NCI-H2107 treated with DMSO at 0.1 percent for 48 hours (cell line): ENCODE data around the gene ARFGAP1.

Experiments
- DNase-seq: peaks from one replicate; lab custom pipeline; 2025; ENCODE audit not compliant: unreplicated experiment; lab: John Stamatoyannopoulos, UW

Gene ARFGAP1

DNA sequence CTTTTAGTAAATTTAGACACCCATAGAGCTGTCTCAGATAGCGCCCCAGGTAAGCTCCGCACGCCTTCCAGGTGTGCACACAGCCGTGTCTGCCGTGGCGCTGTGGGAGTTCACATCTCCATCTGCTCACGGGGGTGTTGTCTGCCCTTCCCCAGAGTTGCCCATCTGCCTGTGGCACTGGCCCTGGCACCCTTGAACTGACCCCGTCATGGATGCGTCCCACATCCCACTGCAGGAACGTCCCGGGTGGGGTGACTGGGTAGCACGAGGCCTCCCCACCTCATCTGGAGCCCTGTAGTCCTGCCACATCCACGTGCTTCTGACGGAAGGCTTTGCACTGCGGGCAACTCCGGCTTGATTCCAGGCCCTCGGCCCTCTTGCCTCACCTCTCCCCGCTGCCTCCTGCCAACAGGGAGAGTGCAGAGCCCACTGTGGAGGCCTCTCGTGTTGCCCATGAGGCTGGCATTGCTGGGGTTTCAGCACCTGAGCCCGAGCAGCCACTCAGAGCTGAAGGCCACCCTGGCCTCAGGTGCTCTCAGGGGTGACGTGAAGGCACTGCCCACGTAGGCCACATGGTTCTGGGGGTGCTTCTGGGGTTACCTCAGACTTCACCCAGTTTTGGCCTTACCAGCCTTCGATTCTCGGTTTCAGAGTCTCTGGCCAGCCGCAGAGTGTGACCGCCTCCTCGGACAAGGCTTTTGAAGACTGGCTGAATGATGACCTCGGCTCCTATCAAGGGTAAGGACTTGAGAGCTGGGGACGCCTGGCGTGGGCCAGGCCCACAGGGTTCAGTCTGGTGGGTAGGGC, 5.1 kb downstream of the ARFGAP1 start:
- DNase-seq, result no peak

DNA sequence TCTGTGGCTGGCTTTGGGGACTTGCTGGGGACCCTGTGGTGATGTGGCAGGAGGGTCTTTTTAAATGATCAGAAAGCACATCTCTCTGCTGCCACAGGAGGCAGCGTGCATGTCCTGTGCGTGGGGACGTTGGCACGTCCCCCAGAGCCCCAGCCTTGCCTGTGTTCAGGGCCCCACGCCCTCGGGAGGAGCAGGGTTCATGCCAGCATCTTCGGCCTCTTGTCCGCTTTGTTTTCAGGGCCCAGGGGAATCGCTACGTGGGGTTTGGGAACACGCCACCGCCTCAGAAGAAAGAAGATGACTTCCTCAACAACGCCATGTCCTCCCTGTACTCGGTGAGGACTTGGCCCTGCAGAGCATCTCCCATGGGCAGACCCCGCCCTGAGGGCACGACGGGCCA, 6.0 kb downstream of the ARFGAP1 start:
- DNase-seq, result no peak

DNA sequence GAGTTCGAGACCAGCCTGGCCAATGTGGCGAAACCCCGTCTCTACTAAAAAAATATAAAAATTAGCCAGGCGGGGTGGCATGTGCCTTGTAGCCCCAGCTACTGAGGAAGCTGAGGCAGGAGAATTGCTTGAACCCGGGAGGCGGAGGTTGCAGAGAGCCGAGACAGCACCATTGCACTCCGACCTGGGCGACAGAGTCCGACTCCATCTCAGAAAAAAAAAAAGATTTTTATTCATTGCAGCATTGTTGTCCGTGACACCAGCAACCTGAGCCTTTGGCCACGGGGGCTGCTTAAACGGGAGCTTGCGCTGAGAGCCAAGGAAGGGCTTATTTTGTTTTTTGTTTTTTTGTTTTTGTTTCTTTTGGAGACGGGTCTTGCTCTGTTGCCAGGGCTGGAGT, 7.3 kb downstream of the ARFGAP1 start:
- no peak for DNase-seq

DNA sequence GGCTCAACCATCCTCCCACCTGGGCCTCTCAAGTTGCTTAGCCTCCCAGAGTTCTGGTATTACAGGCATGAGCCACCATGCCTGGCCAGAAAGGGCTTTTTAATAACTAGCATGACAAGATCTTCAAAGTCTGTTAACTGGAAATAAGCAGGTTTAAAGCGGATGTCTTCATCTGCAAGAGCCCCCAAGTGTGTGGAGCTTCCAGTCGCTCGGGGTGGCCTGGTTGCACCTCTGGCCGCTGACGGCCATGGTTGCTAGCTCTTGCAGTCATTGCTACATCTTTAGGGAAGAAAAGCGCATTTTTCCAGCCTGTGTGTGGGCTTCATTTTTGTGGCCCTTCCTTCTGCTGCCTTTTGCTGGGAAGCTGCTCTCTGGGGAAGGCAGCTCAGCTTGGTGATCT, 7.8 kb downstream of the ARFGAP1 start:
- DNase-seq, result no peak

DNA sequence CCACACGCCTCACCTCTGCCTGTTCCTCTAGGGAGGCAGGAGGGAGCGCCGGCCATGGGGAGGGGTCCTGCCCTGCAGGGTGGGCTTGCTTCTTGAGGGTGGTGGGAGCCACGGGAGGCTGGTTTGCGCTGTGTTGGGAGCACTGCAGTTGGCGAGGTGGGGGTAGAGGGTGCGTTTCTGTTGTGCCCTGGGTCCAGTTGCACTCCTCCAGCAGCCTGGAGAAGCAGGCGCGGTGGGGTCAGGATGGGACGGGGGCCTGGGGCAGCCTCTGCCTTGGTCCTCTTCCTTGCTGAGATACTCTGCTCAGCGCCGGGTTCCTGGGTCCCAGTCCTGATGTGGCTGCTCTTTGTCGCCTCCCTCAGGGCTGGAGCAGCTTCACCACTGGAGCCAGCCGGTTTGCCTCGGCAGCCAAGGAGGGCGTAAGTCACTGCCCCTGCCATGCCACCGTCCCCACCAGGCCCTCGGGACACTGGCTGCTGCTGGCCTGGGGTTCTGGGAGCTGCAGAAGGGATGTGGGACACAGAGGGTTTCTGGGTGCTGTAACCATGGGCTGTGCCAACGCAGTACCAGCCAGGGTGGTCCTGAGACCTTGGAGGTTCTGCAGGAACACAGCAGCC, 8.4 kb downstream of the ARFGAP1 start:
- DNase-seq, result no peak

DNA sequence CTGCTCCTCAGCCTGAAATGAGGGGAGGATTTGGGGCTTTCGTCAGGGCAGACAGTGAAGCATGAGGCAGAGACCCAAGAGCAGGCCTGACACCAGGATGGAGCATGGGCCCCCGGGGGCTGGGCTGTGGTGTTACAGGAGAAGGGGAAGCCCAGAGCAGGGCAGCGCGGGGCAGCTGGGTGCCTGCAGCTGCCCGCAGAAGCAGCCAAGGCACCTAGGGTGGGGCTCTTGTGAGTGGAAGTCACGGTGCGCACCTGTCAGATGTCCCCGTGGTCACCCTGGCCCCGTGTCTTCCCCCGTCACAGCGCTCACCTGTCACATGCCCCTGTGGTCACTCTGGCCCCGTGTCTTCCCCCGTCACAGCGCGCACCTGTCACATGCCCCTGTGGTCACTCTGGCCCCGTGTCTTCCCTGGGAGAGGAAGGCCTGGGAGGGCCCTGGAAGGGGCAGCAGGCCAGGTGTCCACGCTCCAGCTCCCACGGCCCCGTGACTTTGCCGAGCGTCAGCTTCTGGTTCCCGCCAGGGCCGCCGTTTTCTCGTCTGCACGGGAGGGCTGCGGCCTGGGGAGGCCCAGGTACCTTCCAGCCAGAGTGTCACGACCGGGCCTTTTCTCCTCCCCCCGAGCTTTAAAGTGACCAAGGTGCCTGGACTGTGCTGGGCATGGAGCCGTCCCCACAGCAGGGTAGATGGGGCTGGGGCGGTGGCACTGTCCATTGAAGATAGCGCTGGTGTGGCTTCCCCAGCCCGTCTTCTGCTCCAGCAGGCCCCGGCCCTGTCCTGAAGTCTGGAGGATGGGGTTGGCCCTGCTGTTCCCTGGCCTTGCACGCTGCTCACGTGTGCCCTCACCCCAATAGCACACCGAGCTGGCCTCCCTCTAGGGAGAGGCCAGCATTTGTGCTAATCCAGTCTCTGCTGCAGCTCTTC, 9.4 kb downstream of the ARFGAP1 start:
- no peak for DNase-seq

DNA sequence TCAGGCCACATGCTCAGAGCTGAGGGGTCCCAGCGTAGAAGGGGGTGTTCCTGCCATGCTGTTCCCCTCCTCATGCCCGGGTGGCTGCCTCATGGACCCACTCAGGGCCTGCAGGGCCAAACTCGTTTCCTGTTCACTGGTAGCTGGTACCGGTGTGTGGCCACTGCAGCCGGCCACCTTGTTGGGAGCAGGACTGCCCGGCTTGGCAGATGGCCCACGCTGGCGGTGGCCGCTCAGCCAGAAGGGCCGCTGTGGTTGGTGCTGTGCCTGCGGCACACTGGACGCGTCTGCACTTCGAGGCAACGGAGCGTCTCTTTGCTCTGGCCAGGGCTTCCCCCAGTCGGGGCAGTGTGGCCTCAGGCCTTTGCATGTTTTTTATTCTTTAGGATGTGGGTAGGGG, 10.3 kb downstream of the ARFGAP1 start:
- DNase-seq, result no peak

DNA sequence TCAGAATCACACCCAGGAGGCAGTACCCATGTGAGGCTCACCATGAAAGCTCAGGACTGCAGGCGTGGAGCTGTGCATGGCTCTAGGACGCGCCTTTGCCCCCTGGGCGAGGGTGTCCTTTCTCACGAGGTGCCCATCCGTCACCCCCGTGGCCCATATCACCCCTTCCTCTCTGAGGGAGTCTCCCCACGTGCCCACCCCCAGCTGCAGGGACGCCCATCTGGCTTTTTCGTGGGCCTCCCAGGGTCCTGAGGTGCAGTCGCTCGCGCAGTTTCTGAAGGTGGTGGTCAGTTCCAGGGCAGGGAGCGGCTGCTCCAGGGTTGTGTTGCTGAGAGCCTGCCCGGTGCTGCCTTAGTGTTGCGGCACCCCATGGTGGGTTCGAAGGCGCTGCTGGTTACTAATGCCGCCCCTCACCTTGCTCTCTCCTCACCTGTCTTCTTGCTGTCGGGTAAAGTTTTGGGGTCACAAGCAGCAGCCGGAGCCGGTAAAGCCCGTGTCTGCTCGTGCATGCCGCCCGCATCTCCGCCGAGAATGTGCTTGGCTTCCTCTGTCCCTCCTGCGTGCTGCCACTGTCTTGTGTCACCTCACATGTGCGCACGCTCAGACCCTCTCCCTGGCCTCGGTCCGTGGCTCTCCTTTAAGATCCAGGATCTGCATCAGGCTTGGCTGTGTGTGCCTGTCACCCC, 10.9 kb downstream of the ARFGAP1 start:
- DNase-seq, result no peak

DNA sequence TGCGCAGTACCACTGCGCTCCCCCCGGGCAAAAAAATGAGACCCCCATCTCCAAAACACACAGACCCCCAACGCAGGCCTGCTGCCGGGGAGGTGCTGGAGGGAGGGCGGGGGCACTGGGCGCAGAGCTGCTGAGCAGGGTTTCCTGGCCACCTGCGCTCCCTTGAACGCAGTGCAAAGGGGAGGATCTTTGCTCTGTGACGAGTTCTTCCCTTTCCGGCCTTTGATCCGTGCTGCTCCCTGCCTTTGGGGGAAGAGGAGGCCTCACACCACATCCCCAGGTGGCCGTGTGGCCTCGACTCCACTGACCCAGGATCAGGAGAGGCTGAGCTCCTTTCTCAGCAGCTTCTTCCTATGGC, 11.4 kb downstream of the ARFGAP1 start:
- no peak for DNase-seq

DNA sequence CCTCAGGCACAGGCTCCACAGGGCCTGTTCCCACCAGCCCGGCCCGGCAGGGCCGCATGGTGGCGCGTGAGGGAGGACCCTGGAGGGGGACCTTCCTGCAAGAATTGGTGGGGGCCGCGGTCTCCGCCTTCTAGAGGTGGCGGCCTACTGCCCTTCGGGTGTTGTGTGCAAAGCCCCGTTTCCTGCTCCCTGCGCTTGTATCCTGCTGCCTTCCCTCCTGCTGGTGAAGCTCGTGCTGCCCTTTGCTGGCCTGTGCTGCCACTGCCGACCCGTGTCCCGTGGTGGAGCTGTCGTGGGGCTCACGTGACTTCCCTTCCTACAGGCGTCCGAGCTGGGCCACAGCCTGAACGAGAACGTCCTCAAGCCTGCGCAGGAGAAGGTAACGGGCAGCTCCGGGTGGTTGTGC, 11.9 kb downstream of the ARFGAP1 start:
- no peak for DNase-seq

DNA sequence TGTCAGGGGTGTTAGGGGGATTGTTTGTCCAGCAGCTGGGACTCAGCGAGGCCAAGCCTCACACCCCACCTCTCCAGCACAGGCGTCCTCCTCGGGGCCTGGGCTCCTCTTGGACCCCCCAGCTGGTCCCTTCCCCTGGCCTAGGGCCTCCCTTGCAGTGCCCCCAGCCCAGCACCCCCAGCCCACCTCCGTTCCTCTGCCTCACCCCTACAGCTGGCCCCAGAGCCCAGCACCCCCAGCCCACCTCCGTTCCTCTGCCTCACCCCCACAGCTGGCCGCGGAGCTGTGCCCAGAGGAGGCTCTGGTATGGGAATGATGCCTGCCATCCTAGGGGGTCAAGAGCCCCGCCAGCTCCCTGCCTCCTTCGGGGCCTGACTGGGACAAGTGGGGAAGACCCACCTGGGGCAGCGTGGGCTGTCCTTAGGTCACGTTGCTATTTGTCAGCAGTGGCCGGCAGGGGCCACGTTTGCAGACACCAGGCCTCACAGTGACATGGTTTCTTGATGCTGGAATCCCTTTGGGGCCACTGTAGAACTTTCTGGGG, 12.4 kb downstream of the ARFGAP1 start:
- no peak for DNase-seq

DNA sequence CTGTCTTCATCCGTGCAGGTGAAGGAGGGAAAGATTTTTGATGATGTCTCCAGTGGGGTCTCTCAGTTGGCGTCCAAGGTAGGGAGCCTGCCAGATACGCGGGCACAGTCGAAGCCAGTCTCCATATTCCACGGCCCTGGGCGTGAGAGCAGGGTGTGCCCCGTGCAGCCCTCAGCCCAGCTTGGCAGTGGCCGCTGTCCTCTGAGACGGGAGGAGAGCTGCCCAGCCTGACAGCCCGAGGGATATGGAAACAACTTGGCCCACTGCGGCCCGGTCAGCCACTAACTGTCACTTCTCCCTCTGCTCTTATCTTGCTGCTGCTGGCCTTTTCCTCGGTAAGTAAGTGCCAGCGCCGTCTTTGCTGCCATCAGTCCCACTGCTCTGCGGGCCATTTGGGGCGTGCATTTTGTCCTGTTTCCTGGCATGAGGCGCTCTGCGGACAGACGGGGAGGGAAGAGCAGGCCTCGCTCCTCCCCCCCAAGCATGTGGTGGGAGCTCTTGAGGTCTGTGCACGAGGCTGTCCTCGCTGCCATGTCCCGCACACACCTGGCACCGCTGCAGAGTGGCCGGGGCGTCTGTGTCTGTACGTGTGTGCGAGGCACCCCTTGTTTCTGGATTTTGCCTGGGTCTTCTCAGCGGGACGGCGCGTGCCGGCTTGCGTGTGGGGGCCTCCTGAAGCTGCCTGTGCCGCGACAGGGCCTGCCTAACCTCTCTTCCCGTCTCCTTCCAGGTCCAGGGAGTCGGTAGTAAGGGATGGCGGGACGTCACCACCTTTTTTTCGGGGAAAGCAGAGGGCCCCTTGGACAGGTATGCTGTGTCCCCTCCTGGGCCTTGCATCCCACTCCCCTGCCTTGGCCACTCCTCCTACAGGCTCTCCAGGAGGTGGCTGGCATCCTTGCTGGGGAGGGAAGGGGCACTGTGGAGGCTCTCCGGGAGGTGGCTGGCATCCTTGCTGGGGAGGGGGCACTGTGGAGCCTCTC, 13.3 kb downstream of the ARFGAP1 start:
- no peak for DNase-seq

DNA sequence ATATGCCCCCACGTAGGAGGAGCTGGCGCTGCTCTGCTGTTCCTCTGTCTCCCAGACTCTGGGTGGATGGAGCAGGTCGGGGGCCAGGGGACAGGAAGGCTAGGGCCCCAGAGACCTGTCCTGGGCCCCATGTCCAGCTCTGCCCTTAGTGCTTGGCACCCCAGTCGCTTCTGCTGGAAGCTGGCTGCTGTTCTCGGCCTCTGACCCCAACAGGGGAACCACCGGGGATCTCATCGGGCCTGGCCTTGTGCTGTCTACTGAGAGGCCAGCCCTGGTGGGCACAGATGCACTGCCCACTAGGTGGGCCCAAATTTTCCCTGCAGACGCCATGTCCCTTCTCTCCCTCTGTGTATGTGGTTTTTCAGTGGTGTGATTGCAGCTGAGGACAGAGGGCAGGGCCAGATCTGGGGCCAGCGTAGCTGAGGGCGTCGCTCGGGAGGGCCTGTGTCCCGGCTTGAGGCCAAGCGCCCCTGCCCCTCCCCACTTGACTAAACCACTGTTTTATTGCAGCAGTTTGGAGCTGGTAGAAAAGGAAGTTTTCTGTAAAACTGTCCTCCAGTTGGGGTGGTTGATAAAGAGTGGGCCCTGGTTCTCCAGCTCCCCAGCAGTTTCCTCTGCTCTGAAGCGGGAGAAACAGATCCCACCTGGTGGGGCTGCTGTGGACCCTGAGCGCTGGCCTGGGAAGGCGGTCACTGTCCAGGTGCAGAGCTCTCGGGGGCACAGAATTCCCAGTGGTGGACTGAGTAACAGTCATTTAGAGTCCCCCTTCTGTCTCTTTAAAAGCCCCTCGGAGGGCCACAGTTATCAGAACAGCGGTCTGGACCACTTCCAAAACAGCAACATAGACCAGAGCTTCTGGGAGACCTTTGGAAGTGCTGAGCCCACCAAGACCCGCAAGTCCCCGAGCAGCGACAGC, 14.4 kb downstream of the ARFGAP1 start:
- DNase-seq, result no peak

DNA sequence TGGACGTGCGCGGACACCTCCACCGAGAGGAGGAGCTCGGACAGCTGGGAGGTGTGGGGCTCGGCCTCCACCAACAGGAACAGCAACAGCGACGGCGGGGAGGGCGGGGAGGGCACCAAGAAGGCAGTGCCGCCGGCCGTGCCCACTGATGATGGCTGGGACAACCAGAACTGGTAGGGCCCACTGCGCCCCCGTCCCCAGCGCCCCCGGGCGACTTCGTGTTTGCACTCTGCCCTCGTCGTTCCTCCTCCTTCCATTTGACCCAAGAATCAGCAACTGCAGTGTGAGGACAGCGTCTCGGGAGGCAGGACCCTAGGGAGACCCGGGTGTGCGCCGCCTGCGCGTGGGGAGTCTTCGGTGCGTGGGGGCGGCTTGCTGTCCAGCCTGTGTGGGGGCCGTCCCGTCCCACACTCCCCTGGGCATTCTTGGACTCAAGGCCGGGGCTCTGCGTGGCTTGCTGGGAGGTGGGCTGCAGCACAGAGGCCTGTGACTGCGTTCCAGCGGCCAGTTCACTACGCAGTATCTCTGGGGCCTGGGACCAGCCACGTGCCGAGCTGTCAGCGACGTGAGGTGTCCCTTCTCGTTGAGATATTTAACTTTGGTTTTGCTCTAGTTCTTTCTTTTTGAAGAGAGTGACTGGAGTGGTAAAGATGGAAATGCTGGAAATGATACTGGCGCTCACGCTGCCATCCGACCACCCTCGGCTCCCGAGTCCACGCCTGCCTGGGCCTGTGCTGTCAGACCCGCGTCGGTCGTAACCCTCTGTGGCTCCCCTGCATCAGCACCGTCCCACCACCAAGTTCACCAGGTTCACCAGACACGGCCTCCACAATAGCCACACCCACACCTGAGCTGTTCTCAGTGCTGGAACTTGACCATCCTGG, 15.3 kb downstream of the ARFGAP1 start:
- DNase-seq, result no peak

DNA sequence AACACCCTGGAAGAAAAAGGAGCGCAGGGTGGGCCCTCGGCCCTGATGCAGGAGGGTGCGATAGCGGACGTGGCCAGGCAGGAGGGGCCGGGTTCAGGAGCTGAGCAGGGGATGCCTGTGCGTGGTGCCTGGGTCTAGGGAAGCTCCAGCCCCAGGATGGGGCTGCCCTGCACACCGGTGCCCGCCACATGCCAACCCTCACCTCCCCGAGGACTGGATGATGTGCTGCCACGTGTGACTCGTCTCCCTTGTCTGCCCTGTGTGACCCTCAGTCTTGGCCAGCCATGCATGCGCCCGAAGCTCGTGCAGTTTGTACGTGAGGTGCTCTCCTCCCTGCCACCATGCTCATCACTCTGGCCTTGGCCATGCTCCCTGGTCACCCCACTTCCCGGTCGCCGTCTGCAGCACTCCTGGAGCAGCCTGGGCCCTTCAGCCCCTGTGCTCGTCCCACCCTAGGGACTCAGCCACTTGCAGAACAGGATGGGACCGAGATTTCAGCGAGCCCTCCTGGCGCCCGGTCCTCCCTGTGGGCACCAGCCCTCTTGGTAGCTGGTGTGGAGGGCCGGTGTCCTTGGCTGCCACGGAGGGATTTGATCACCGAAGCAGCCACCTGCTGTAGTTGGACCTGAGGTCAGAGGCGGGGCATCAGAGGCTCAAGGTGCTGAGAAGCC, 16.1 kb downstream of the ARFGAP1 start:
- DNase-seq, result no peak

DNA sequence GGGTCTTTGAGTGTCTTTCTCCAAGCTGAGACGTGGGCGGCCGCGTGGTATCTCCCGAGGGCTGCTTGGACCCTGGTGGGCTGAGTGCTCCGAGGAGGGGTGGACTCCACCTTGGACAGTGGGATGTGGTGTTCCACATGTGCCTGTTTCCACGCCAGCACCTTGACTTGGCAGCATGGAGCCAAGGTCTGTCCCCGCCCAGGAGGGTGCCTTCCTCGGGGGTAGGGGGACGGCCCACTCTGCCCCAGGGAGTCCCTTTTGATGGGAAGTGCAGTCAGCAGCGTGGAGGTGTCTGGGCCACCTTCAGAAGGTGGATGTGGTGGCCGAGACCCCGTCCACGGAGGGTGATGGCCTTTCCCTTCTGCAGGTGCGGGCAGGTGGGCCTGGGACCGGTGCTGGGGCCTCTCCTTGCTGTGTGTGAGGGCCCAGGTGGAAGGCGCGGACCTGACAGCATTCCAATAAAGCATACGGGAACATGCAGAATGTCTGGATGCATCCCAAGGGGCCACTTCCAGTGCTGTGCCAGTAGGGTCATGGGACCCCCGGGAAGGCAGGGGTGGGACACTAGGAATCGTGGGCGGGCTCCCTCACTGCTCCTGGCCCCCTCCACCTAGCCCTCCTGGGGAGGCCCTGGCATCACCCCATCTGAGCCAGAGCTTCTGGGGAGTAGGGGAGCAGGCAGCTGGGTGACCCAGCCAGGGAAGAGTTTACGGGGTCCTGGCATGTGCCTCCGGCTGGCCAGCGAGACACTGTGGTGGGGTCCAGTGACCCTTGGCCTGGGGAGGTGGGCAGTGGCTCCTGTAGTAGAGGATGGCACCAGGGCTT, 16.9 kb downstream of the ARFGAP1 start:
- DNase-seq, result no peak
